HG03378 (cell line): Measurements from ENCODE around the gene TRIO.
A peak's percentile ranks its signal among the peaks of the same experiment; 100 is the strongest.

Experiments
- ATAC-seq: cut with Tn5 transposase; IDR thresholded peaks from one replicate; pipeline ENCODE4 v1.9.1; 2021; ENCODE audit warnings: mild to moderate bottlenecking, moderate library complexity; ENCODE audit not compliant: unreplicated experiment

The TRIO gene

GRCh38 chr5:14310901-14311300, 167.8 kb downstream of the TRIO start:
- no peak for ATAC-seq

GRCh38 chr5:14313986-14314690, 171.0 kb downstream of the TRIO start:
- no peak for ATAC-seq

DNA sequence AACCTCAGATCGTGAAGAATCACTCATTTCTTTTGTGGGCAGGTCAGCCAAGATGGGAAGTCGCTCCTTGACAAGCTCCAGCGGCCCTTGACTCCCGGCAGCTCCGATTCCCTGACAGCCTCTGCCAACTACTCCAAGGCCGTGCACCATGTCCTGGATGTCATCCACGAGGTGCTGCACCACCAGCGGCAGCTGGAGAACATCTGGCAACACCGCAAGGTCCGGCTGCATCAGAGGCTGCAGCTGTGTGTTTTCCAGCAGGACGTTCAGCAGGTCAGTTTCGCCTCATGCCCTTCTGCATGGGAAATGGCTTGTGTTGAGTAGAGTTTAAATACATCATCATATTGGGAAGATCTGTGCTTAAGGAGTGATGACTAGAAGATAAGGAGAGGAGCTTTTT, 173.3 kb downstream of the TRIO start:
- no peak for ATAC-seq

- no peak for ATAC-seq
Observed at GRCh38 chr5:14319102-14319501, 176.0 kb downstream of the TRIO start.

DNA sequence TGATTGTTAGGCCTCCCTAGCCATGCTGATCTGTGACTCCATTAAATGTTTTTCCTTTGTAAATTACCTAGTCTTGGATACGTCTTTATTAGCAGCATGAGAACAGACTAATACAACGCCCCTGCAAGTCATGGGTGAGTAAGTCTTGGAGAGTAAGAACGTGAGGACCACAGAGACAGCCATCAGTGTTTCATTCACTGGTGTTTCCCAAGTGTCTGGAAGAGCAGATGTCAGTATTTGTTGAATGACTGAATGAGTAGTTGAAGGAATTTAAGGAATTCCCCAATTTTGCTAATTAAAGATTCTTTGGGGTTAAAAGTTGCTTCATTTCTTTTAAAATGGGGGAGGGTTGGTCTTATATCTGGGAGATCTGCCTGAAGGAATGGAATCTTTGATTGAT, 178.8 kb downstream of the TRIO start:
- ATAC-seq: no peak

DNA sequence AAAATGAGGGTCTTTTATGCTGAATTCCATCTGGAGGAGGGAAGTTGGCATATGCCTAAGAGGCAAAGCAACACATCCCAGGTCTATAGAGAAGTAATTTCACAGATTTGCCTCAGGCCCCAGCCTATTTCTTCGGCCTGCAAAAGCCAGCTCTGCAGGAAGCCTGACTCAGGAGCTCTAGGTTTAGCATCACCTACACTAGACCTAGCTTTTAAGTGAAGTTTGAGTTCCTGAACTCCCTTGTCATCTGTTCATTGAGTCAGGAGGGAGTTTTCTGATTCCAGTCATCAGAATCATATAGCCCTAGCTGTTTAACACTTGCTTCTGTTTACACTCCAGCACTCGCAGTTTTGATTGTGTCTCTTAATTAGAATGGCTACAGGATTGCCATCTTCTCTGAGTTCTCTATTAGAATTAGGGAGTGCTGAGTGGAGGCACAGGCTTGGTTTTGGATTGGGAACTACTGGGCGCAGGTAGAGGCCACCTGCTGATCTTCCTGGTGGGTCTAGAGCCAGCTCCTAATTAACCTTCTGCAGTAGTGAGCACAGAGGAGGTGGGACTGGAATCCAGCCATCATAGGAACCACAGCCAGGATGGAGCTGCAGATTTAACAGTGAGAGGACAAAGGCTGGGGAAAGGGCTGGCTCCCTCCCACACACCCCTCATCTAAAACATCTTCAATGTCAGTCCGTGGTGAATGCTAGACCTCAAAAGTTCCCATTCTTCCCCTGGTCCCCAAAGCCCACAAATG, 179.5 kb downstream of the TRIO start:
- ATAC-seq: no peak

- no peak for ATAC-seq
Observed at GRCh38 chr5:14323466-14323865, 180.3 kb downstream of the TRIO start.

- ATAC-seq: no peak
Observed at GRCh38 chr5:14325369-14325768, 182.2 kb downstream of the TRIO start.

DNA sequence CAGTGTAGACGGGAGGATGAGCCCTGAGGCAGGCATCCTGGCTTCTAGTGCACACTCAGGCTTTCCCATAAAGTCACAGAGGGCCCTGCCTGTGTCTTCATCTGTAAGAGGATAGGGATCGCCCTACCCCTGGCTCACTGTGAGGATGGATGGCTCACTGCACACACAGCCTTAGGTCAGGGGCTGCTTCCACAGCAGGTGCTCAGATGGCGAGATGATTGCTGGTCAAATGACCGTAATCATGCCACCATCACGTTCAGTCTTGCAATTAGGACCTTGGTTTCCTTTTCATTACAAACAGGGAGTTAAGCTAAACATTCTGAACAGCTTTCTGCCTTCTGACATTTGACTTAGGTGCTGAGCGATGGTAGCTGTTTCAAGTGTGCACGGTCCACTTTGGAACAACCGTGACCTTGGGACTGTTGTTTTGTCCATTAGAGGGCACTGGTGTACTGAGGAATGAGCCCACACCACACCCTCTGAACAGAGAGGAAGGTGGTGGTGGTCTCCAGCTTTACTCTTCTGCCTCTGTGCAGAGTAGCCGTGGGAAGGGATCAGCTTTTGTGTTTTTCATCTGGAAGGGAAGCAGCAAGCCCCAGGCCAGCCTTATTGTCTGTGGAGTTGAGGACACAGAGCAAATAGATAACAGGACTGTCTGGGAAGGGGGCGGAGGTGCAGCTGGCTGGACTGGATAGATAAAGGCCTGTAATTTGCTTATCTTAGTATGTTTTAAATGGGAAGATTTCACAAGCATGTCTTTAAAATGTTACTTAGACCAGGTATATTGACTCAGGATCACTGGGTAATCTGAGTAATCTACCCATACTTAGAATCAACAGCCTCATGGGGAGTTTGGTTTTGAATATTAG, 183.1 kb downstream of the TRIO start:
- ATAC-seq: no peak

- ATAC-seq: no peak
Observed at GRCh38 chr5:14327624-14328023, 184.5 kb downstream of the TRIO start.

DNA sequence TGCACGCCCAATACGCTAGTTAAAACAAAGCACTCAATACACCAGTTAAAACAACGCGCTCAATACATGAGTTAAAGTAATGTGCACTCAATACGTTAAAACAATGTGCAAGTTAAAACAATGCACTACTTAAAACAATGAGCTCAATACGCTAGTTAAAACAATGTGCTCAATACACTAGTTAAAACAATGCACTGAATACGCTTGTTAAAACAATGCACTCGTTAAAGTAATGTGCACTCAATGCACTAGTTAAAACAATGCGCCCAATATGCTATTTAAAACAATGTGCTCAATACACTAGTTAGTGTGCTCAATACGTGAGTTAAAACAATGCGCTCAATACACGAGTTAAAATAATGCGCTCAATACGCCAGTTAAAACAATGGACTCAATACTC, 185.0 kb downstream of the TRIO start:
- no peak for ATAC-seq

GRCh38 chr5:14330291-14330690, 187.1 kb downstream of the TRIO start:
- ATAC-seq: no peak

DNA sequence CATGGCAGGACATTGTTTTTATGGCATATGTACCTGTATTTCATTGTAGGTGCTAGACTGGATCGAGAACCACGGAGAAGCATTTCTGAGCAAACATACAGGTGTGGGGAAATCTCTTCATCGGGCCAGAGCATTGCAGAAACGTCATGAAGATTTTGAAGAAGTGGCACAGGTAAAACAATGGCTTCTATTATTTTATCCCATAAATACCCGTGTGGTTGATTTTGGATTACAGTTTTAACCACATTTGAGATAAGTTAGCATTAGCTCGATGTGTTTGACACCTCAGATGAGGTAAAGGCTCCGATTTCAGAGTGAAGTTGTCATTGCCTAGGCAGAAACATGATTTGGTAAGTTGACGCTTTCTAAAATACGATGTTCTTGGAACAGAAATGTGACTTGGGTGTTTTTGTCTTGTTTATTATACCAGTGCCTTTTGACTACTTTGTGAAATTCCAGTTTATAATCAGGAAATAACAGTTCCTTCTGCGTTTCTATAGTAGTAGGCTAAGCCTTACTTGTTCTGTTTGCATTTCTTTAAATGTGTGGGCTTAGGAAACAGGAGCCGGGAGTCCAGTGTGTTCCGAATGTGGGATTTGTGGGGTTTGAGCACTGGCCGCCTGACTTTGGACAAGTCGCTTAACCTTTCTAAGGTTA, 187.7 kb downstream of the TRIO start:
- no peak for ATAC-seq

GRCh38 chr5:14331386-14331781, 188.2 kb downstream of the TRIO start:
- ATAC-seq: peak; percentile 76

- no peak for ATAC-seq
Observed at GRCh38 chr5:14332038-14332631, 189.0 kb downstream of the TRIO start.

GRCh38 chr5:14332746-14333145, 189.6 kb downstream of the TRIO start:
- no peak for ATAC-seq

DNA sequence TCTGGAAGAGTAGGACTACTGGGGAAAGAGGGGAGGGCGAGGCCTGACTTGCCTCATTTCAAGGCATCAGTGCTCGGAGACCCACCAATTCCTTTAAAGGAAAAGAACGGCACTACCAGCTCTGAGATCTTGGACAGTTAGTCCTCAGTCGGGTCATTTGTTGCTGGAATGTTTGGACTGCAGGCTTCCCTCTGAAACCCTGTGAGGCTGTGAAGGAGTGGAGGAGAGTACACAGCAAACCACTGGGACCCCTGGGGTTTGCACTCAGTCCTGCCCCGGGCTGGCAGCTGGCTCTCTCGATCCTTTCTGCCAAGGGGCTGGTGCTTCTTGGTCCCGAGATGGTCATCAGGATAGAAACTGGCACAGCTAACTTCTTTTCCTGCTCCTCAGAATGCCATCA, 194.5 kb downstream of the TRIO start:
- ATAC-seq: no peak

DNA sequence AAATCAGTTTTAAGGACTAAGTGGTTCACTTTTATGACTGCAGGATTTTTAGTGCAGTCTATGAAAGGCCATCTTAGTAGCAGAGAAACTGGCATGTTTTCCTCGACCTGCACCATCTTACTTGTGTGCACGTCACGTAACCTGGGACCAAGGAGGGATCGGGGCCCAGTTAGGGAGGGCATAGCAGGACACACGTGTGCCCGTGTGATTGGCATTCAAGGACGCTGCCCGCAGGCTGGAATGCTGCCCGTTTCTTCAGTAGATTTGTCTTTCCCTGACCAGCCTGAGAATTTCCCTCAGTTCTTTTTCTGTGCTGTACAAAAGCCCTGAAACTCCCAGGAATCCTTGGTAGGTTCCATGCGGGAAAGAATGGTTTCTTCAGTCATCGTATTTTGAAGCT, 196.3 kb downstream of the TRIO start:
- ATAC-seq: no peak

DNA sequence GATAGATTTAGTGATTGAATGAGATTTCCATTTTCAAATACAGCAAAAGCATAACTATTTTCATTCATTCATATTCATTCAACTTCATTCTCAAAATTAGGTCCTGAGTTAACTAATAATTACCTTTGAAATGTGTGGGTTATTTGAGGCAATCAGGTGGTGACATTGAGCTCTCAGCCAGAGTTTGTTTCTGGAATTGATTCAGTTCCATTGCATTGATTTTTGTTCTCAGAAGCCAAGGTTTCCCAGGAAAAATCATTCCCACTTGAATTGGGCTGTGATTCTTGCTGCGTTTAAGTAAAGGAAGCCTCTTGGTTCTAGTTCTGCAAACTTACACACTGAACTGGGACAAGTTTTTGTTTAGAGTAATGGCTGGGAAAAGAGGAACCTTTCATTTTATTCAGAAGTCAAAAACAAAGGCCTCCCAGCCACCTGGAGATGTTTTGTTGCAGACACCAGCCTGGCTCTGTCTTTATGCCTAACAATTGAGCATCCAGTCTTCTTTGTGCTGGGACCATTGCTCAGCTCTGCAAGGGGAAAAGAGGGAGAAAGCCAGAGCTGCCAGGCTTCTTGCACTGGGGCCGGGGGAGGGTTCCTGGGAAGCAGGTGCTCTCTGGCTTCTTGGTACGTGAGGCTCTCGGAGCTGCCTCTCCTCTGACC, 198.6 kb downstream of the TRIO start:
- no peak for ATAC-seq

GRCh38 chr5:14342306-14342705, 199.2 kb downstream of the TRIO start:
- ATAC-seq: peak; percentile 99
